OCI-LY3 (cell line): ENCODE data around the gene LARP1.

Experiments used
- EZH2phosphoT487 ChIP-seq: fragments of 200-600 bp; shearing (Covaris generic); IDR thresholded peaks from 2 replicates; pipeline ENCODE4 v1.6.1; 2018; ENCODE audit warnings: antibody characterized with exemption, mixed run types, low read depth
- TF ChIP-seq, protein P1 (sequence below): fragments of 200-600, 300-600 bp; sonication (generic); IDR thresholded peaks from 2 replicates; pipeline ENCODE4 v1.5.1; 2014; ENCODE audit warnings: antibody characterized with exemption, low read length, low read depth

DNA sequence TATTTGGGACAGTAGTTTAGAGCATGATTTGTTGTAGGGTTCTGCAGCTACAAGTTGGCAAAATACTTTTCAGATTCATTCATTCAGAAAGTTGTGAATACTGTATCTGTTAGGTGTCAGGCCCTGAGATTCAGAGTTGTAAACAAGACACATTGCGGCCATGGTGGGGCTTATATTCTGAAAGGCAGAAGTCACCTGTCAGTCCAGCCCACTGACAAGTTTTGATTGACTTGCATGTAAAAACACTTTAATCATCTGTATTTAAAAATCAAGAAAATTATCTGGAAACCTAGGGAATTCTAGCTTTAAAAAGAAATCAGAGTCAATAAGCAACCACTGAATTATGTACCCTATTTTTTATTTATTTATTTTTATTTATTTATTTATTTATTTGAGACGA lies 13.0 kb downstream of the LARP1 start:
- TF ChIP-seq, protein P1, sequence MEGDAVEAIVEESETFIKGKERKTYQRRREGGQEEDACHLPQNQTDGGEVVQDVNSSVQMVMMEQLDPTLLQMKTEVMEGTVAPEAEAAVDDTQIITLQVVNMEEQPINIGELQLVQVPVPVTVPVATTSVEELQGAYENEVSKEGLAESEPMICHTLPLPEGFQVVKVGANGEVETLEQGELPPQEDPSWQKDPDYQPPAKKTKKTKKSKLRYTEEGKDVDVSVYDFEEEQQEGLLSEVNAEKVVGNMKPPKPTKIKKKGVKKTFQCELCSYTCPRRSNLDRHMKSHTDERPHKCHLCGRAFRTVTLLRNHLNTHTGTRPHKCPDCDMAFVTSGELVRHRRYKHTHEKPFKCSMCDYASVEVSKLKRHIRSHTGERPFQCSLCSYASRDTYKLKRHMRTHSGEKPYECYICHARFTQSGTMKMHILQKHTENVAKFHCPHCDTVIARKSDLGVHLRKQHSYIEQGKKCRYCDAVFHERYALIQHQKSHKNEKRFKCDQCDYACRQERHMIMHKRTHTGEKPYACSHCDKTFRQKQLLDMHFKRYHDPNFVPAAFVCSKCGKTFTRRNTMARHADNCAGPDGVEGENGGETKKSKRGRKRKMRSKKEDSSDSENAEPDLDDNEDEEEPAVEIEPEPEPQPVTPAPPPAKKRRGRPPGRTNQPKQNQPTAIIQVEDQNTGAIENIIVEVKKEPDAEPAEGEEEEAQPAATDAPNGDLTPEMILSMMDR, result no peak
- no peak for TF ChIP-seq EZH2phosphoT487
